Lower lobe of right lung (tissue), 2 donors: ENCODE measurements around the gene CDC20. TPM values are rescaled to one million over a fixed set of nuclear protein-coding genes. Genes with fewer than 3 reads are reported as not detected.

Experiments used
- ATAC-seq, 2 donors: fragments of 200-7000 bp; cut with Tn5 transposase; one replicate each; pipeline ENCODE4 v1.9.1; 2020 to 2022; ENCODE audit warnings: mild to moderate bottlenecking in 2 of 2, moderate library complexity in 2 of 2
- DNase-seq: peaks from one replicate; pipeline ENCODE4 v3.0.0-alpha.2; 2020
- H3K27ac ChIP-seq: fragments of 200-600 bp; one replicate; pipeline ENCODE4 v1.8.0; 2022
- H3K27me3 ChIP-seq: fragments of 200-600 bp; one replicate; pipeline ENCODE4 v1.8.0; 2022; ENCODE audit warnings: low read depth
- H3K36me3 ChIP-seq: fragments of 200-600 bp; one replicate; pipeline ENCODE4 v1.8.0; 2022; ENCODE audit warnings: mild to moderate bottlenecking
- H3K4me1 ChIP-seq: fragments of 200-600 bp; one replicate; pipeline ENCODE4 v1.8.0; 2022
- H3K4me3 ChIP-seq: fragments of 200-600 bp; one replicate; pipeline ENCODE4 v1.8.0; 2022; ENCODE audit warnings: mild to moderate bottlenecking
- H3K9me3 ChIP-seq: fragments of 200-600 bp; one replicate; pipeline ENCODE4 v1.8.0; 2022
- CTCF ChIP-seq: fragments of 200-600 bp; IDR thresholded peaks from one replicate; pipeline ENCODE4 v1.8.0; 2022; ENCODE audit warnings: antibody characterized with exemption, mild to moderate bottlenecking
- intact Hi-C: fragments of 100-400 bp; cut with DNase I; formaldehyde crosslinking; loops from one replicate; pipeline ENCODE4 v1.11.0; 2022
- total RNA-seq: library from RNA; stranded (reverse); fragmentation: NEBNext Ultra II Directional; extraction: Animal tissue kit (Norgen Biotek cat#: 25700); gene quantifications from one replicate; pipeline ENCODE4 v1.2.1, GENCODE V29; 2021
- donor health status: DM: no; HTN: yes; CAD: no; lungs with severe emphysema.

Gene CDC20
- total RNA-seq, 1 donor from 2014 or later, result 2.4 TPM

- DNase-seq, result no peak
- no peaks in the 10 kb centered on the region for H3K27me3 ChIP-seq
- no peak overlapping the region for H3K27ac ChIP-seq
- H3K36me3 ChIP-seq, result no peaks in the 10 kb centered on the region
- ATAC-seq, result no peak
- intact Hi-C loops, result no loop called here
- no peak for TF ChIP-seq CTCF
- peaks cover 9% of the 10 kb centered on the region for H3K4me1 ChIP-seq
- H3K9me3 ChIP-seq, result no peaks in the 10 kb centered on the region
- H3K4me3 ChIP-seq, result no peak overlapping the region
Observed at GRCh38 chr1:43340559-43340958, 18.2 kb upstream of the CDC20 start.

GRCh38 chr1:43344267-43344850, 14.4 kb upstream of the CDC20 start:
- ATAC-seq (no peak), DNase-seq (no peak)
- Histone ChIP-seq H3K4me3 (no peak overlapping the region), H3K36me3 (no peaks in the 10 kb centered on the region), H3K27me3 (no peaks in the 10 kb centered on the region), H3K9me3 (no peaks in the 10 kb centered on the region), H3K4me1 (peaks cover 17% of the 10 kb centered on the region), H3K27ac (no peak overlapping the region)
- intact Hi-C loops, result no loop called here
- no peak for TF ChIP-seq CTCF

- no peak for DNase-seq
- intact Hi-C loops, result no loop called here
- TF ChIP-seq CTCF, result no peak
- H3K4me3 ChIP-seq, result no peak overlapping the region
- no peaks in the 10 kb centered on the region for H3K36me3 ChIP-seq
- H3K9me3 ChIP-seq, result no peaks in the 10 kb centered on the region
- peaks cover 22% of the 10 kb centered on the region for H3K4me1 ChIP-seq
- no peak overlapping the region for H3K27ac ChIP-seq
- ATAC-seq, result no peak
- no peaks in the 10 kb centered on the region for H3K27me3 ChIP-seq
Observed at GRCh38 chr1:43345120-43345519, 13.7 kb upstream of the CDC20 start.

GRCh38 chr1:43346636-43347035, 12.1 kb upstream of the CDC20 start:
- DNase-seq (no peak), ATAC-seq (no peak)
- H3K36me3 ChIP-seq, result no peaks in the 10 kb centered on the region
- no peak overlapping the region for H3K4me3 ChIP-seq
- H3K27ac ChIP-seq, result no peak overlapping the region
- intact Hi-C loops, result no loop called here
- TF ChIP-seq CTCF, result no peak
- no peaks in the 10 kb centered on the region for H3K9me3 ChIP-seq
- H3K27me3 ChIP-seq, result no peaks in the 10 kb centered on the region
- peaks cover 22% of the 10 kb centered on the region for H3K4me1 ChIP-seq

GRCh38 chr1:43348343-43348808, 10.4 kb upstream of the CDC20 start:
- no peak for TF ChIP-seq CTCF
- Histone ChIP-seq H3K4me1 (peaks cover 22% of the 10 kb centered on the region), H3K36me3 (no peaks in the 10 kb centered on the region), H3K27me3 (no peaks in the 10 kb centered on the region), H3K9me3 (no peaks in the 10 kb centered on the region), H3K4me3 (peak overlapping the region; percentile 62), H3K27ac (peak overlapping the region; percentile 88)
- DNase-seq, result no peak
- intact Hi-C loops, result no loop called here
- peak; percentile 42 to 51 for ATAC-seq
